SK-N-MC (cell line): Measurements from ENCODE around the gene BEST4.

ENCODE experiments used
- EZH2 ChIP-seq: fragments of 200-600 bp; sonication (generic); IDR thresholded peaks from one replicate; pipeline ENCODE4 v1.6.1; 2017; ENCODE audit warnings: antibody characterized with exemption
- POLR2AphosphoS5 ChIP-seq: IDR thresholded peaks from 2 replicates; pipeline ENCODE4 v1.6.1; 2012; ENCODE audit warnings: mild to moderate bottlenecking, low read depth, low read length, borderline replicate concordance

DNA sequence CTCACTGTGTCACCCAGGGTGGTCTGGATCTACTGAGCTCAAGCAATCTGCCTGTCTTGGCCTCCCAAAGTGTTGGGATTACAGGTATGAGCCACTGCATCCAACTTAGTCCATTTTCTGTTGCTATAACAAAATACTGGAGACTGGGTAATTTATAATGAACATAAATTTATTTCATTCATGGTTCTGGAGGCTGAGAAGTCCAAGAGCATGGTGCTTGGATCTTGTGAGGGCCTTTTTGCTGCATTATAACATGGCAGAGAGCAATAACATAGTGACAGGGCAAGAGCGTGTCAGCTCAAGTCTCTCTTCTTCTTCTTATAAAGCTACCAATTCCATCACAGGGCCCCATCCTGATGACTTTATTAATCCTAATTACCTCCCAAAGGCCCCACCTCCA, 52.0 kb downstream of the BEST4 start:
- TF ChIP-seq POLR2AphosphoS5: no peak
- TF ChIP-seq EZH2: no peak
